K562 (cell line): ENCODE data around the gene EYA3. TPM values are rescaled to one million over a fixed set of nuclear protein-coding genes. Genes with fewer than 3 reads are reported as not detected.
A peak's percentile ranks its signal among the peaks of the same experiment; 100 is the strongest.

Experiments
- BCOR ChIP-seq: fragments of 450-650 bp; IDR thresholded peaks from 2 replicates; pipeline ENCODE4 v1.6.1; 2016
- DMBX1 ChIP-seq: fragments of 250-450 bp; sonication (Bioruptor Pico); IDR thresholded peaks from 2 replicates; pipeline ENCODE4 v1.8.0; 2022; ENCODE audit warnings: inconsistent platforms, mild to moderate bottlenecking, moderate library complexity, borderline replicate concordance
- ELF1 ChIP-seq: fragments of 200-800 bp; sonication (Bioruptor generic); IDR thresholded peaks from 2 replicates; pipeline ENCODE4 v1.6.1; 2016; ENCODE audit warnings: missing genetic modification characterization, missing compliant biosample characterization
- ELF2 ChIP-seq: fragments of 250-450 bp; sonication (Bioruptor Pico); IDR thresholded peaks from 2 replicates; pipeline ENCODE4 v1.5.0; 2021; ENCODE audit warnings: mild to moderate bottlenecking
- ETS2 ChIP-seq: IDR thresholded peaks from 2 replicates; pipeline ENCODE4 v1.6.1; 2016; ENCODE audit warnings: borderline replicate concordance, missing genetic modification characterization, mild to moderate bottlenecking, moderate library complexity, missing compliant biosample characterization; ENCODE audit not compliant: poor library complexity, severe bottlenecking
- FOS ChIP-seq: IDR thresholded peaks from 3 replicates; pipeline ENCODE4 v1.6.1; 2011; ENCODE audit not compliant: insufficient read length; ENCODE audit errors: extremely low read depth
- JUND ChIP-seq, 2 experiments: IDR thresholded peaks; 2 replicates in 1 of 2; 3 replicates in 1 of 2; pipeline ENCODE4 v1.6.1; 2011; ENCODE audit warnings: borderline replicate concordance in 2 of 2, low read depth in 2 of 2, low read length in 2 of 2, improper control_type of control experiment in 1 of 2, missing biosample characterization in 1 of 2, missing genetic modification characterization in 1 of 2, missing genetic modification reagents in 1 of 2
- MGA ChIP-seq: fragments of 450-650 bp; IDR thresholded peaks from 2 replicates; pipeline ENCODE4 v1.6.1; 2016; ENCODE audit warnings: mild to moderate bottlenecking, moderate library complexity
- POLR2B ChIP-seq: fragments of 450-650 bp; IDR thresholded peaks from 2 replicates; pipeline ENCODE4 v1.6.1; 2018; ENCODE audit warnings: low read depth; ENCODE audit not compliant: partially characterized antibody
- SMARCE1 ChIP-seq: fragments of 450-650 bp; IDR thresholded peaks from 2 replicates; pipeline ENCODE4 v1.7.1; 2016; ENCODE audit warnings: mild to moderate bottlenecking
- SOX6 ChIP-seq: fragments of 450-650 bp; IDR thresholded peaks from 2 replicates; pipeline ENCODE4 v1.6.1; 2014; ENCODE audit warnings: mild to moderate bottlenecking
- ZNF280A ChIP-seq: fragments of 450-650 bp; IDR thresholded peaks from 2 replicates; pipeline ENCODE4 v1.6.1; 2018; ENCODE audit warnings: mild to moderate bottlenecking, low read depth; ENCODE audit not compliant: partially characterized antibody
- ZNF551 ChIP-seq: fragments of 250-450 bp; sonication (Bioruptor Pico); IDR thresholded peaks from 2 replicates; pipeline ENCODE4 v1.5.0; 2021; ENCODE audit warnings: mild to moderate bottlenecking, moderate library complexity
- polyA plus RNA-seq, 8 experiments: library from polyadenylated mRNA; depleted of rRNA in 4 of 8; stranded (reverse) in 5 of 8; unstranded in 3 of 8; fragments of >200 nt; fragmentation: Nextera tagmentation in 2 of 8; fragmentation: Illumina TruSeq in 1 of 8; extraction: Ambion mirVana in 2 of 8; extraction: Trizol in 1 of 8; gene quantifications; 2 replicates each; pipeline versions ENCODE4 v1.2.1 to v1.2.3, GENCODE V29; 2011 to 2014; ENCODE audit warnings: inconsistent platforms in 1 of 8, missing spikeins in 1 of 8
- total RNA-seq, 7 experiments: library from RNA; depleted of rRNA in 6 of 7; stranded (reverse); fragments of >200 nt in 6 of 7; fragmentation: Illumina TruSeq in 2 of 7; extraction: Trizol in 2 of 7; gene quantifications; 2 replicates each; pipeline versions ENCODE4 v1.2.1 to v1.2.3, GENCODE V29; 2011 to 2021; ENCODE audit warnings: low replicate concordance in 1 of 7
- TF ChIP-seq, protein P1 (sequence below): fragments of 450-650 bp; conservative IDR thresholded peaks from 2 replicates; pipeline ENCODE4 v1.6.1; 2016; ENCODE audit warnings: missing genetic modification characterization, low read depth, mild to moderate bottlenecking, control low read depth, missing compliant biosample characterization

Gene EYA3
- total and polyA plus RNA-seq, 9 of the 15 experiments (the other 6 are each of a cell fraction or from before 2014, with no cell fraction given) = 21.7 to 64.0 (median 43.6) TPM

- no peak; the same call in 1 of the 2 replicates for TF ChIP-seq MGA
- TF ChIP-seq BCOR = no peak
- TF ChIP-seq ELF2 (CRISPR knock-in tag) = peak; percentile 87
- TF ChIP-seq, protein P1, sequence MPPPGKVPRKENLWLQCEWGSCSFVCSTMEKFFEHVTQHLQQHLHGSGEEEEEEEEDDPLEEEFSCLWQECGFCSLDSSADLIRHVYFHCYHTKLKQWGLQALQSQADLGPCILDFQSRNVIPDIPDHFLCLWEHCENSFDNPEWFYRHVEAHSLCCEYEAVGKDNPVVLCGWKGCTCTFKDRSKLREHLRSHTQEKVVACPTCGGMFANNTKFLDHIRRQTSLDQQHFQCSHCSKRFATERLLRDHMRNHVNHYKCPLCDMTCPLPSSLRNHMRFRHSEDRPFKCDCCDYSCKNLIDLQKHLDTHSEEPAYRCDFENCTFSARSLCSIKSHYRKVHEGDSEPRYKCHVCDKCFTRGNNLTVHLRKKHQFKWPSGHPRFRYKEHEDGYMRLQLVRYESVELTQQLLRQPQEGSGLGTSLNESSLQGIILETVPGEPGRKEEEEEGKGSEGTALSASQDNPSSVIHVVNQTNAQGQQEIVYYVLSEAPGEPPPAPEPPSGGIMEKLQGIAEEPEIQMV (tag) = 0 out of 2 replicates have a peak, but pooled peaks have one; percentile 25
- TF ChIP-seq SMARCE1 = peak; percentile 83; the same call in 1 of the 2 replicates
- no peak for TF ChIP-seq POLR2B
- no peak for TF ChIP-seq FOS
- TF ChIP-seq ZNF280A = no peak
- no peak for TF ChIP-seq ZNF551 (CRISPR knock-in tag)
- TF ChIP-seq ETS2 (tag) = no peak
- TF ChIP-seq ELF1 (tag) = peak; percentile 83
- peak; percentile 60 for TF ChIP-seq SOX6
- TF ChIP-seq DMBX1 (CRISPR knock-in tag) = no peak
- peak; percentile 63 for TF ChIP-seq JUND (IDR thresholded peaks at IDR 0.05; ENCODE audit: borderline replicate concordance, low read depth, low read length)
- peak; percentile 42; the same call in 1 of the 3 replicates for TF ChIP-seq JUND (tag; IDR thresholded peaks at IDR 0.05; ENCODE audit: borderline replicate concordance, low read depth, low read length)
Observed at GRCh38 chr1:28115267-28115666, 26.9 kb upstream of the EYA3 start (continued).
